Cardiac fibroblast (primary cell): Measurements from ENCODE around the gene SYNPO.

ENCODE experiments used
- DNase-seq, 2 donors: peaks; one replicate each; pipeline versions ENCODE4 v3.0.0 to v3.0.0-alpha.2; 2010; ENCODE audit warnings: low read depth in 2 of 2
- H3K4me3 ChIP-seq, 2 donors: replicated peaks in 1 of 2; 1 replicate in 1 of 2; 2 replicates in 1 of 2; pipeline ENCODE4 v1.5.1; 2011; ENCODE audit warnings: low read depth in 2 of 2, low read length in 2 of 2, mild to moderate bottlenecking in 2 of 2, moderate library complexity in 1 of 2
- TF ChIP-seq, protein P1 (sequence below): IDR thresholded peaks from one replicate; pipeline ENCODE4 v1.5.1; 2011; ENCODE audit warnings: low read depth, mild to moderate bottlenecking, low read length, inconsistent platforms

SYNPO gene

GRCh38 chr5:150636391-150637244 lies 3.8 kb upstream of the SYNPO start:
- TF ChIP-seq, protein P1, sequence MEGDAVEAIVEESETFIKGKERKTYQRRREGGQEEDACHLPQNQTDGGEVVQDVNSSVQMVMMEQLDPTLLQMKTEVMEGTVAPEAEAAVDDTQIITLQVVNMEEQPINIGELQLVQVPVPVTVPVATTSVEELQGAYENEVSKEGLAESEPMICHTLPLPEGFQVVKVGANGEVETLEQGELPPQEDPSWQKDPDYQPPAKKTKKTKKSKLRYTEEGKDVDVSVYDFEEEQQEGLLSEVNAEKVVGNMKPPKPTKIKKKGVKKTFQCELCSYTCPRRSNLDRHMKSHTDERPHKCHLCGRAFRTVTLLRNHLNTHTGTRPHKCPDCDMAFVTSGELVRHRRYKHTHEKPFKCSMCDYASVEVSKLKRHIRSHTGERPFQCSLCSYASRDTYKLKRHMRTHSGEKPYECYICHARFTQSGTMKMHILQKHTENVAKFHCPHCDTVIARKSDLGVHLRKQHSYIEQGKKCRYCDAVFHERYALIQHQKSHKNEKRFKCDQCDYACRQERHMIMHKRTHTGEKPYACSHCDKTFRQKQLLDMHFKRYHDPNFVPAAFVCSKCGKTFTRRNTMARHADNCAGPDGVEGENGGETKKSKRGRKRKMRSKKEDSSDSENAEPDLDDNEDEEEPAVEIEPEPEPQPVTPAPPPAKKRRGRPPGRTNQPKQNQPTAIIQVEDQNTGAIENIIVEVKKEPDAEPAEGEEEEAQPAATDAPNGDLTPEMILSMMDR: no peak
- no peak overlapping the region for H3K4me3 ChIP-seq
- DNase-seq: peak; percentile 65 to 76

- peak; percentile 86 to 90 for DNase-seq
- H3K4me3 ChIP-seq: peak overlapping the region in 1 of 2 donors; percentile 24
- TF ChIP-seq, protein P1: no peak
Observed at GRCh38 chr5:150637245-150638052, 3.0 kb upstream of the SYNPO start.

DNA sequence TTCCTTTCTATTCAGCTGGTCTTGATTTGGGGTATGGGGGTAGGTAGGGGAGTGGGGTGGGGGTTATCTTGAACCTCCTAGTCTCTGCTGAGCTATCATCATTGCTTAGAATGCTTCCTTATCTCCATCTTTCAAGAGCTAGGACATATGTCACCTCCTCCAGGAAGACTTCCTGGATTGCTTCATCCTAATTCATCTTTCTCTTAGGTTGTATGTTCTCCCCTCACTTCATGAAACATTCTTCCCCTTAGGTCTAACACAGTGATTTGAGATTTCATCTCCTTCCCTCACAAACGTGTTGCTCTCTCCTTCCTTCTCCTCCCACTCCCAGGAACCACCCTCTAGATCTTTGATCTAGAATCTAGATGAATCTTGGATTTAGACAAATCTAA lies 2.4 kb upstream of the SYNPO start:
- no peak overlapping the region for H3K4me3 ChIP-seq
- DNase-seq: no peak
- TF ChIP-seq, protein P1: no peak

DNA sequence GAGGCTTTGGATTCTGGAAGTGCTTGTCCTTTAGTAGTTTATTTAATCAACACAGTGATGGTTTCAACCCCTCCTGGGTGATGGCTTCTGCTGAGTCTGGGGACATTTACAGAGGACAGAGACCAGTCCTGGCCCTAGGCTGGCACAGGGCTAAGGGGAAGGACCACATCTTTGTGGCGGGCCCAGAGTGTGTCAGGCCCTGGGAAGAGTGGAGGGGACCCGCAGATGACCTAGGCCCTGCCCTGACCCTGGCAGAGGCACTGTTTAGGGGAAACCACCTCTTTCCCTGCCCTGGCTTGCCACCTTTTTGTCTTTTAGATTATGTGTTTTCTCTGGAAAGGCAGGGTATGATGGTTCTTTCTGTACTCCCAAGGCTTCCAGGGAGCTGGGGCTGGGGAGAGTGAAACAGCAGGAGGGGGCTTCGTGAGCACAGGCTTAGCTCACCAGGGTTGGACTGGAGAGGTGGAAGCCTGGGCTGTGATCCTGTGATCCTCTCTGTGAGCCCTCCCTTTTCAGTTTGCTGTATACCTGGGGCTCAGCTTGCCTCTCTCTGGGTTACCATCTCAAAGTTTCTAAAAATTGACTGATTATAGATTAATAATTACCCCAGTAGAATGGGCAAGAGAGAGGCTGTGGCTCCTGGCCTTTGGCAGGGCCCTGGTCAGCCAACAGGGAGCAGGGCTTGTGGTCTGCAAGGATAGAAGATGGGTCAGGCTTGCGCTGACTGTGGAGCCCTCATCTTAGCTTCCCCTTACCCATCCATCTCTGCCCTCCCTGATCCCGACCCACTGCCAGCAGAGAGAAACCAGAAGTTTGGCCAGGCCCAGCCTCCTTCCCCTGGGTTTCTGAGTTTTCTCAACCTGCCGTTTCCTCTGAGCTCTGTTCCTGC lies 1.7 kb upstream of the SYNPO start:
- H3K4me3 ChIP-seq: no peak overlapping the region
- no peak for DNase-seq
- TF ChIP-seq, protein P1: no peak

DNA sequence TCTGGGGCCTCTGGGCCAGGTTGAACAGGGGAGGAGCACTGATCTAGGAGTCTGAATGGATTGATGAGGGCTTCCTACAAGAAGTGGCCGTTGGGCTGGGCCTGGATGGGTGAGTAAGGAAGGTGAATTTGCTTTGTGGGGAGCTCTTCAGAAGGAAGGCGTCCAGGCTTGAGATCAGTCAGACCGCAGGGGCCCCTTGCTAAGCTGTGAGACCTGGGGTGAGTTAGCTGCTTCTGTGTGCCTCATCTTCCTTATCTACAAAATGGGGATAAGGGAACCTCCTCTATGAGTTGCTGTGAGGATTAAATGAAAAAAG lies 1.1 kb upstream of the SYNPO start:
- H3K4me3 ChIP-seq: no peak overlapping the region
- no peak for DNase-seq
- TF ChIP-seq, protein P1: no peak

- H3K4me3 ChIP-seq: peak overlapping the region in 1 of 2 donors; percentile 5
- TF ChIP-seq, protein P1: no peak
- DNase-seq: peak in 1 of 2 donors; percentile 48
Observed at GRCh38 chr5:150639751-150640150, 709 bp upstream of the SYNPO start.
